ENCODE measurements around the gene SPG11.
"Not testable (repeated sequence)": the region's sequence is repeated elsewhere in the genome, so short reads cannot be mapped to it uniquely, and the experiment has no call there.

Gene SPG11

DNA sequence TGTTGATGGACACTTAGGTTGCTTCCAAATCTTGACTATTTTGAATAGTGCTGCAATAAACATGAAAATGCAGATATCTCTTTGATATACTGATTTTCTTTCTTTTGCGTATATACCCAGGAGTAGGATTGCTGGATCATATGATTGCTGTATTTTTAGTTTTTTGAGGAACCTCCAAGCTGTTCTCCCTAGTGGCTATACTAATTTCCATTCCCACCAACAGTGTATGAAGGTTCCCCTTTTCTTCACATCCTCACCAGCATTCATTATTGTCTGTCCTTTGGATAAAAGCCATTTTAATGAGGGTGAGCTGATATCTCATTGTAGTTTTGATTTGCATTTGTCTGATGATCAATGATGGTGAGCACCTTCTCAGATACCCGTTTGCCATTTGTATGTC, 35.2 kb upstream of the SPG11 start:
- in situ Hi-C loops (cut with HindIII; ENCODE audit: low pct_unique_long_range_greater_than_20kb, low sequenced_read_pairs): no loop called here
- no peak for TF ChIP-seq JUND (IDR thresholded peaks at IDR 0.05; ENCODE audit: low read depth)
- no peak for DNase-seq (ENCODE audit: low read depth in 1 of 2, low spot score in 1 of 2)

DNA sequence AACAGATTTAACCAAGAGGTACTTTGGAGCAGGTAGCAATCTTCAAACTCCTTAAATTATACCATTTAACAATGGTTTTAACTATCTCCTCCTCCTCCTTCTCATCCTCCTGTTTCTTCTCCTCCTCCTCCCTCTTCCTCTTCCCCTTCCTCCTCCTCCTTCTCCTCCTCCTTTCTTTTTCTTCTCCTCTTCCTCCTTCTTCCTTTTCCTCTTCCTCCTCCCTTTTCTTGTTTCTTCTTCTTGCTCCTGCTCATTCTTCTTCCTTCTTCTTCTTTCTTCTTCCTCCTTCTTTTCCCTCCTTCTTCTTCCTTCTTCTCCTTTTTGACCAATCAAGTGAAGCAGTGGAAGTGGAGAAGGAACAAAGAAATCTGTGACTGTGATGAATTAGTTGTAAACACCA, 33.6 kb upstream of the SPG11 start:
- in situ Hi-C loops (cut with HindIII; ENCODE audit: low pct_unique_long_range_greater_than_20kb, low sequenced_read_pairs): no loop called here
- no peak for TF ChIP-seq JUND (IDR thresholded peaks at IDR 0.05; ENCODE audit: low read depth)
- DNase-seq (ENCODE audit: low read depth in 1 of 2, low spot score in 1 of 2): no peak

DNA sequence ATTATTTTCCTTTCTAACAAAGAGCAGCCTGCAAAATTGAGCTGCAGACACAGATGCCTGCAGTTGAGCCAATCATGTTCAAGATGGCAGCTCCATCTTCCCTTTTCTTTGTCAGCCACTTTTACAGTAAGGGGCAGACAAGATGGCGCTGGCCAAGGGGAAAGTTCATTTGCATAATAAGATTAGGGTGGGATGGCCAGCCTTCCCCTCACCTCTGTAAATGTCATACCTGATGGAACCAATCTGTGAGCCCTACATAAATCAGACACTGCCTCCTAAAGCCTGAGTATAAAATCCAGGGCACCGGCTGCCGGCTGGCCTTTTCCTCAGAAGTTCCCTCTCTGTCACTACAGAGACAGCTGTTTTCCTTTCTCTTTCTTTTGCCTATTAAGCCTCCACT, 31.8 kb upstream of the SPG11 start:
- in situ Hi-C loops (cut with HindIII; ENCODE audit: low pct_unique_long_range_greater_than_20kb, low sequenced_read_pairs): no loop called here
- no peak for TF ChIP-seq JUND (IDR thresholded peaks at IDR 0.05; ENCODE audit: low read depth)
- DNase-seq (ENCODE audit: low read depth in 1 of 2, low spot score in 1 of 2): no peak

DNA sequence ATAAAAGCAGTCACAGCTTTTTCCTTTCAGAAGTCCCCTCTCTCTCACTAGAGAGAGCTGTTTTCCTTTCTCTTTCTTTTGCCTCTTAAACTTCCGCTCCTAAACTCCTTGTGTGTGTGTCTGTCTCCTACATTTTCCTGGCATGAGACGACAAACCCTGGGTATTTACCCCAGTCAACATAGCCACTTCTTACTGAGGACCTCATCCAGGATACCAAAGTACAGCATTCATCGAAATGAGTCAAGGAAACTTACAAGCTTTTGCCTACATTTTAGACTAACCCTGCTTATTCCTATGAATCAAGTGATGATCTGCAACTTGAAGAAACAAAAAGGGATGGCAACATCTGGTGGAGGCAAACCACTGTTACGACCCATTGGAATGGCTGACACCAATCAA, 31.0 kb upstream of the SPG11 start:
- no peak for TF ChIP-seq JUND (IDR thresholded peaks at IDR 0.05; ENCODE audit: low read depth)
- in situ Hi-C loops (cut with HindIII; ENCODE audit: low pct_unique_long_range_greater_than_20kb, low sequenced_read_pairs): no loop called here
- DNase-seq (ENCODE audit: low read depth in 1 of 2, low spot score in 1 of 2): no peak

DNA sequence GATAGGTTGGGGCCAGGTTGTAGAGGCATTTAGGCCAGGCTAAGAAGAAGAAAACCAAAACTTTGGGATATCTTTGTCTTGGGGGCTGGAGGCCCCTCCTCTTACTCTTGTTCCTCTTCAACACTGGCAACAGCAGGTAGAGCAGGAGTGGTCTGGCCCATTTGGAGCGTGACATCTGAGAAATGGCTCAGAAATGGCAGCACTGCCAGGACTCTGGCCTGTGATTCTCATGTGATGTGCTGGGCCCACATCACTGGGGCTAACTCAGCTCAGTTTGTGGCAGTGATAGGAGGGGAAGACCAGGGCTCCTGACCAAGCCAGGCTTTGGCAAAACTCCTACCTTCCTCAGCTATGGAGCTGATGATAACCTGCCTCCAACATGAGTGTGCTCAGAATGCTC, 29.2 kb upstream of the SPG11 start:
- in situ Hi-C loops (cut with HindIII; ENCODE audit: low pct_unique_long_range_greater_than_20kb, low sequenced_read_pairs): no loop called here

DNA sequence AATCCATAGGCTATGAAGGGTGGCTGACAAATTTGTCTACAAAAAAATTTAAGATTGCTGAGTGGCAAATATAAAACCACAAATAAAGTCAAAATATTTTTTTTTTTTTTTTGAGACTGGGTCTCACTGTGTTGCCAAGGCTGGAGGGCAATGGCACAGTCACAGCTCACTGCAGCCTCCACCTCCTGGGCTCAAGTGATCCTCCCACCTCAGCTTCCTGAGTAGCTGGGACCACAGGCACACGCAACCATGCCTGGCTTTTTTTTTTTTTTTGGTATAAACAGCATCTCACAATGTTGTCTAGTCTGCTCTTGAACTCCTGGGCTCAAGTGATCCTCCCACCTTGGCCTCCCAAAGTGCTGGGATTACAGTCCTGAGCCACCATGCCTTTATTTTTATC, 26.8 kb upstream of the SPG11 start:
- in situ Hi-C loops (cut with HindIII; ENCODE audit: low pct_unique_long_range_greater_than_20kb, low sequenced_read_pairs); DNase-seq (ENCODE audit: low read depth in 1 of 2, low spot score in 1 of 2): not testable (repeated sequence)

More for the DNA sequence above, 29.2 kb upstream of the SPG11 start:
- TF ChIP-seq JUND (IDR thresholded peaks at IDR 0.05; ENCODE audit: low read depth): no peak
- DNase-seq (ENCODE audit: low read depth in 1 of 2, low spot score in 1 of 2): no peak

DNA sequence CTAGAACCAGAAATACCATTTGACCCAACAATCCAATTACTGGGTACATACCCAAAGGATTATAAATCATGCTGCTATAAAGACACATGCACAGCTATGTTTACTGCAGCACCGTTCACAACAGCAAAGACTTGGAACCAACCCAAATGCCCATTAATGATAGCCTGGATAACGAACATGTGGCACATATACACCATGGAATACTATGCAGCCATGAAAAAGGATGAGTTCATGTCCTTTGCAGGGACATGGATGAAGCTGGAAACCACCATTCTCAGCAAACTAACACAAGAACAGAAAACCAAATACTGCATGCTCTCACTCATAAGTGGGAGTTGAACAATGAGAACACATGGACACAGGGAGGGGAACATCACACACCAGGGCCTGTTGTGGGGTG, 25.9 kb upstream of the SPG11 start:
- DNase-seq (ENCODE audit: low read depth in 1 of 2, low spot score in 1 of 2); in situ Hi-C loops (cut with HindIII; ENCODE audit: low pct_unique_long_range_greater_than_20kb, low sequenced_read_pairs): not testable (repeated sequence)

DNA sequence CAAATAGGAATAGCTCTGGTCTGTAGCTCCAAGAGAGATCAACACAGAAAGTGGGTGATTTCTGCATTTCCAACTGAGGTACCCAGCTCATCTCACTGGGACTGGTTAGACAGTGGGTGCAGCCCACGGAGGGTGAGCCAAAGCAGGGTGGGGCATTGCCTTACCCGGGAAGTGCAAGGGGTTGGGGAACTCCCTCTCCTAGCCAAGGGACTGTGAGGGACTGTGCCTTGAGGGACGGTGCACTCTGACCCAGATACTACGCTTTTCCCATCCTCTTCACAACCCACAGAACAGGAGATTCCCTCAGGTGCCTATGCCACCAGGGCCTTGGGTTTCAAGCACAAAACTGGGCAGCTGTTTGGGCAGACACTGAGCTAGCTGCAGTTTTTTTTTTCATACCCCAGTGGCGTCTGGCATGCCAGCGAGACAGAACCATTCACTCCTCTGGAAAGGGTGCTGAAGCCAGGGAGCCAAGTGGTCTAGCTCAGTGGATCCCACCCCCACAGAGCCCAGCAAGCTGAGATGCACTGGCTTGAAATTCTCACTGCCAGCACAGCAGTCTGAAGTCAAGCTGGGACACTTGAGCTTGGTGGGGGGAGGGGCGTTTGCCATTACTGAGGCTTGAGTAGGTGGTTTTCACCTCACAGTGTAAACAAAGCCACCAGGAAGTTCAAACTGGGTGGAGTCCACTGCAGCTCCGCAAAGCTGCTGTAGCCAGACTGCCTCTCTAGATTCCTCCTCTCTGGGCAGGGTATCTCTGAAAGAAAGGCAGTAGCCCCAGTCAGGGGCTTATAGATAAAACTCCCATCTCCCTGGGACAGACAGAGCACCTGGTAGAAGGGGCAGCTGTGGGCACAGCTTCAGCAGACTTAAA, 19.6 kb upstream of the SPG11 start:
- in situ Hi-C loops (cut with HindIII; ENCODE audit: low pct_unique_long_range_greater_than_20kb, low sequenced_read_pairs): not testable (repeated sequence)
- DNase-seq (ENCODE audit: low read depth in 1 of 2, low spot score in 1 of 2): peak in 1 of 2 experiments; percentile 90

GRCh38 chr15:44682211-44682610, 18.7 kb upstream of the SPG11 start:
- DNase-seq (ENCODE audit: low read depth in 1 of 2, low spot score in 1 of 2): no peak
- TF ChIP-seq JUND (IDR thresholded peaks at IDR 0.05; ENCODE audit: low read depth): no peak
- in situ Hi-C loops (cut with HindIII; ENCODE audit: low pct_unique_long_range_greater_than_20kb, low sequenced_read_pairs): no loop called here

GRCh38 chr15:44676676-44677075, 13.2 kb upstream of the SPG11 start:
- no peak for DNase-seq (ENCODE audit: low read depth in 1 of 2, low spot score in 1 of 2)
- in situ Hi-C loops (cut with HindIII; ENCODE audit: low pct_unique_long_range_greater_than_20kb, low sequenced_read_pairs): no loop called here
- no peak for TF ChIP-seq JUND (IDR thresholded peaks at IDR 0.05; ENCODE audit: low read depth)

- in situ Hi-C loops (cut with HindIII; ENCODE audit: low pct_unique_long_range_greater_than_20kb, low sequenced_read_pairs): no loop called here
- TF ChIP-seq JUND (IDR thresholded peaks at IDR 0.05; ENCODE audit: low read depth): no peak
- no peak for DNase-seq (ENCODE audit: low read depth in 1 of 2, low spot score in 1 of 2)
Observed at GRCh38 chr15:44675911-44676310, 12.4 kb upstream of the SPG11 start.

DNA sequence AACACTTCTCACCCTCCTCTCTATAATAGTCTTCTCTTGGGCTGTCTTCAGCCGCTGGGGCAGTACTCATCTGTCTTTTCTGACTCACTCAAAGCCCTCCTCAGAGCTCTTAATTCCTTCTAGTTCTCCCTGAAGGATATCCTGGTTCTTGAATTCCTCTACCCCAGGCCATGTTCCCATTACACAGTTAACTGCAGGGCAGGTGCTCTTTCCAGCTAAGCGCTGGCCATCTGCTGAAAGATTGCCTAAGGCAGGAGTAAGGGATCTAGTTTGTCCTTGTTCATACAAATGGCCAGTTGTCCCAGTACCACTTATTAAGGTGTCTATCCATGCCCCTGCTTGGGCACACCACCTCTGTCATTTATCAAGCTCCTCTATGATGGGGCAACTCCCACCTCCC, 10.2 kb upstream of the SPG11 start:
- no peak for TF ChIP-seq JUND (IDR thresholded peaks at IDR 0.05; ENCODE audit: low read depth)
- no peak for DNase-seq (ENCODE audit: low read depth in 1 of 2, low spot score in 1 of 2)
- in situ Hi-C loops (cut with HindIII; ENCODE audit: low pct_unique_long_range_greater_than_20kb, low sequenced_read_pairs): no loop called here

- TF ChIP-seq JUND (IDR thresholded peaks at IDR 0.05; ENCODE audit: low read depth): no peak
- DNase-seq (ENCODE audit: low read depth in 1 of 2, low spot score in 1 of 2): peak in 1 of 2 experiments; percentile 59
- in situ Hi-C loops (cut with HindIII; ENCODE audit: low pct_unique_long_range_greater_than_20kb, low sequenced_read_pairs): no loop called here
Observed at GRCh38 chr15:44670087-44670950, 6.9 kb upstream of the SPG11 start.

All from T47D (cell line).